Measurements from ENCODE around the gene RBM22. TPM values are rescaled to one million over a fixed set of nuclear protein-coding genes. Genes with fewer than 3 reads are reported as not detected.

Gene RBM22
- total RNA-seq, 1 experiment from 2014 or later: 34.0 TPM

DNA sequence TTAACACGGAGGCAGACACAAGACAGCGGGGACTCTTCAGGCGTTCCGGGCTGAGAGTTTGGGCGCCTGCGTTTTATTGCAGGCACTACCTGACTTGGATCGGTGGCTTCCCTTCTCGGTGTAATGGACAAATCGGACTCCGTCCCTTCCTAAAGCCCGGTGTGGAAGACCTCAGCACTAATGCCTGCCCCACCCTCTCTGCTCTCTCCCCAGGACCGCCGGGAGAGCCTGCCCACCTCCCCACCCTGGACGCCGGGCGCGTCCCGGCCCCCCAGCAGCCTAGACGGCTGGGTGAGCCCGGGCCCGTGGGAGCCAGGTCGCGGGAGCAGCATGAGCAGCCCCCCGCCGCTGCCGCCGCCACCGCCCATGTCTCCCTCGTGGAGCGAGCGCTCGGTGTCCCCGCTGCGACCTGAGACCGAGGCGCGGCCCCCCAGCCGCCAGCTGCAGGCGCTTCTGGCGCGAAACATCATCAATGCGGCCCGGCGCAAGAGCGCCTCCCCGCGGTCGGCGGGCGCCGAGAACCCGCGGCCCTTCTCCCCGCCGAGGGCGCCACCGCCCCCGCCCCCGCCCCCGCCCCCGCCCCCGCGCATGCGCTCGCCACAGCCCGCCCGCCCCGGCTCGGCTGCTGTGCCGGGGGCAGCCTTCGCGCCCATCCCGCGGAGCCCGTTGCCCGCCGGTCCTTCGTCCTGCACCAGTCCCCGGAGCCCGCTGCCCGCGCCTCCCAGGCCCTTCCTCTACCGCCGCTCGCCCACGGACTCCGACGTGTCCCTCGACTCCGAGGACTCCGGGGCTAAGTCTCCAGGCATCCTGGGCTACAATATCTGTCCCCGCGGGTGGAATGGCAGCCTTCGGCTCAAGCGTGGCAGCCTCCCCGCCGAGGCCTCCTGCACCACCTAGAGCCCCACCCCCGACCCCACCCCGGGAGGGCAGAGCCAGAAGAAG lies 44.4 kb downstream of the RBM22 start (continued):
- TF ChIP-seq ZNF425 (CRISPR knock-in tag; conservative IDR thresholded peaks at IDR 0.05) (no peak), ZSCAN18 (CRISPR knock-in tag; IDR thresholded peaks at IDR 0.05) (no peak), ZNF396 (CRISPR knock-in tag; IDR thresholded peaks at IDR 0.05; ENCODE audit: borderline replicate concordance) (no peak), IRF2 (CRISPR knock-in tag; IDR thresholded peaks at IDR 0.05; ENCODE audit: borderline replicate concordance, low read depth) (no peak), PRRX2 (CRISPR knock-in tag; IDR thresholded peaks at IDR 0.05) (no peak), FOXK1 (CRISPR knock-in tag; IDR thresholded peaks at IDR 0.05) (no peak), NFATC4 (CRISPR knock-in tag; IDR thresholded peaks at IDR 0.05) (no peak), ZNF121 (CRISPR knock-in tag; IDR thresholded peaks at IDR 0.05) (no peak), ZNF423 (CRISPR knock-in tag; IDR thresholded peaks at IDR 0.05) (no peak), NFE2L1 (CRISPR knock-in tag; IDR thresholded peaks at IDR 0.05) (no peak), SMAD3 (CRISPR knock-in tag; IDR thresholded peaks at IDR 0.05; ENCODE audit: borderline replicate concordance) (no peak), HMGA2 (CRISPR knock-in tag; IDR thresholded peaks at IDR 0.05) (no peak), USF1 (CRISPR knock-in tag; IDR thresholded peaks at IDR 0.05) (0 out of 2 replicates have a peak, but pooled peaks have one; percentile 31), TEAD1 (CRISPR knock-in tag; IDR thresholded peaks at IDR 0.05) (no peak), OVOL2 (CRISPR knock-in tag; IDR thresholded peaks at IDR 0.05; ENCODE audit: borderline replicate concordance) (no peak), FOXP1 (CRISPR knock-in tag; IDR thresholded peaks at IDR 0.05; ENCODE audit: borderline replicate concordance) (peak; percentile 67; the same call in 1 of the 2 replicates), ZNF219 (CRISPR knock-in tag; IDR thresholded peaks at IDR 0.05; ENCODE audit: borderline replicate concordance) (peak; percentile 45; the same call in 1 of the 2 replicates), TCF7 (CRISPR knock-in tag; IDR thresholded peaks at IDR 0.05; ENCODE audit: low read depth) (no peak), NR1H2 (CRISPR knock-in tag; IDR thresholded peaks at IDR 0.05) (no peak)
- TF ChIP-seq, protein P1, sequence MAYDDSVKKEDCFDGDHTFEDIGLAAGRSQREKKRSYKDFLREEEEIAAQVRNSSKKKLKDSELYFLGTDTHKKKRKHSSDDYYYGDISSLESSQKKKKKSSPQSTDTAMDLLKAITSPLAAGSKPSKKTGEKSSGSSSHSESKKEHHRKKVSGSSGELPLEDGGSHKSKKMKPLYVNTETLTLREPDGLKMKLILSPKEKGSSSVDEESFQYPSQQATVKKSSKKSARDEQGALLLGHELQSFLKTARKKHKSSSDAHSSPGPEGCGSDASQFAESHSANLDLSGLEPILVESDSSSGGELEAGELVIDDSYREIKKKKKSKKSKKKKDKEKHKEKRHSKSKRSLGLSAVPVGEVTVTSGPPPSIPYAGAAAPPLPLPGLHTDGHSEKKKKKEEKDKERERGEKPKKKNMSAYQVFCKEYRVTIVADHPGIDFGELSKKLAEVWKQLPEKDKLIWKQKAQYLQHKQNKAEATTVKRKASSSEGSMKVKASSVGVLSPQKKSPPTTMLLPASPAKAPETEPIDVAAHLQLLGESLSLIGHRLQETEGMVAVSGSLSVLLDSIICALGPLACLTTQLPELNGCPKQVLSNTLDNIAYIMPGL (CRISPR knock-in tag; IDR thresholded peaks at IDR 0.05): peak; percentile 80; the same call in 1 of the 2 replicates
- TF ChIP-seq, protein P2, sequence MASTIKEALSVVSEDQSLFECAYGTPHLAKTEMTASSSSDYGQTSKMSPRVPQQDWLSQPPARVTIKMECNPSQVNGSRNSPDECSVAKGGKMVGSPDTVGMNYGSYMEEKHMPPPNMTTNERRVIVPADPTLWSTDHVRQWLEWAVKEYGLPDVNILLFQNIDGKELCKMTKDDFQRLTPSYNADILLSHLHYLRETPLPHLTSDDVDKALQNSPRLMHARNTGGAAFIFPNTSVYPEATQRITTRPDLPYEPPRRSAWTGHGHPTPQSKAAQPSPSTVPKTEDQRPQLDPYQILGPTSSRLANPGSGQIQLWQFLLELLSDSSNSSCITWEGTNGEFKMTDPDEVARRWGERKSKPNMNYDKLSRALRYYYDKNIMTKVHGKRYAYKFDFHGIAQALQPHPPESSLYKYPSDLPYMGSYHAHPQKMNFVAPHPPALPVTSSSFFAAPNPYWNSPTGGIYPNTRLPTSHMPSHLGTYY (CRISPR knock-in tag; IDR thresholded peaks at IDR 0.05): no peak
- TF ChIP-seq, protein P3, sequence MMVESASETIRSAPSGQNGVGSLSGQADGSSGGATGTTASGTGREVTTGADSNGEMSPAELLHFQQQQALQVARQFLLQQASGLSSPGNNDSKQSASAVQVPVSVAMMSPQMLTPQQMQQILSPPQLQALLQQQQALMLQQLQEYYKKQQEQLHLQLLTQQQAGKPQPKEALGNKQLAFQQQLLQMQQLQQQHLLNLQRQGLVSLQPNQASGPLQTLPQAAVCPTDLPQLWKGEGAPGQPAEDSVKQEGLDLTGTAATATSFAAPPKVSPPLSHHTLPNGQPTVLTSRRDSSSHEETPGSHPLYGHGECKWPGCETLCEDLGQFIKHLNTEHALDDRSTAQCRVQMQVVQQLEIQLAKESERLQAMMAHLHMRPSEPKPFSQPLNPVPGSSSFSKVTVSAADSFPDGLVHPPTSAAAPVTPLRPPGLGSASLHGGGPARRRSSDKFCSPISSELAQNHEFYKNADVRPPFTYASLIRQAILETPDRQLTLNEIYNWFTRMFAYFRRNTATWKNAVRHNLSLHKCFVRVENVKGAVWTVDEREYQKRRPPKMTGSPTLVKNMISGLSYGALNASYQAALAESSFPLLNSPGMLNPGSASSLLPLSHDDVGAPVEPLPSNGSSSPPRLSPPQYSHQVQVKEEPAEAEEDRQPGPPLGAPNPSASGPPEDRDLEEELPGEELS (CRISPR knock-in tag; IDR thresholded peaks at IDR 0.05): no peak
- TF ChIP-seq, protein P4, sequence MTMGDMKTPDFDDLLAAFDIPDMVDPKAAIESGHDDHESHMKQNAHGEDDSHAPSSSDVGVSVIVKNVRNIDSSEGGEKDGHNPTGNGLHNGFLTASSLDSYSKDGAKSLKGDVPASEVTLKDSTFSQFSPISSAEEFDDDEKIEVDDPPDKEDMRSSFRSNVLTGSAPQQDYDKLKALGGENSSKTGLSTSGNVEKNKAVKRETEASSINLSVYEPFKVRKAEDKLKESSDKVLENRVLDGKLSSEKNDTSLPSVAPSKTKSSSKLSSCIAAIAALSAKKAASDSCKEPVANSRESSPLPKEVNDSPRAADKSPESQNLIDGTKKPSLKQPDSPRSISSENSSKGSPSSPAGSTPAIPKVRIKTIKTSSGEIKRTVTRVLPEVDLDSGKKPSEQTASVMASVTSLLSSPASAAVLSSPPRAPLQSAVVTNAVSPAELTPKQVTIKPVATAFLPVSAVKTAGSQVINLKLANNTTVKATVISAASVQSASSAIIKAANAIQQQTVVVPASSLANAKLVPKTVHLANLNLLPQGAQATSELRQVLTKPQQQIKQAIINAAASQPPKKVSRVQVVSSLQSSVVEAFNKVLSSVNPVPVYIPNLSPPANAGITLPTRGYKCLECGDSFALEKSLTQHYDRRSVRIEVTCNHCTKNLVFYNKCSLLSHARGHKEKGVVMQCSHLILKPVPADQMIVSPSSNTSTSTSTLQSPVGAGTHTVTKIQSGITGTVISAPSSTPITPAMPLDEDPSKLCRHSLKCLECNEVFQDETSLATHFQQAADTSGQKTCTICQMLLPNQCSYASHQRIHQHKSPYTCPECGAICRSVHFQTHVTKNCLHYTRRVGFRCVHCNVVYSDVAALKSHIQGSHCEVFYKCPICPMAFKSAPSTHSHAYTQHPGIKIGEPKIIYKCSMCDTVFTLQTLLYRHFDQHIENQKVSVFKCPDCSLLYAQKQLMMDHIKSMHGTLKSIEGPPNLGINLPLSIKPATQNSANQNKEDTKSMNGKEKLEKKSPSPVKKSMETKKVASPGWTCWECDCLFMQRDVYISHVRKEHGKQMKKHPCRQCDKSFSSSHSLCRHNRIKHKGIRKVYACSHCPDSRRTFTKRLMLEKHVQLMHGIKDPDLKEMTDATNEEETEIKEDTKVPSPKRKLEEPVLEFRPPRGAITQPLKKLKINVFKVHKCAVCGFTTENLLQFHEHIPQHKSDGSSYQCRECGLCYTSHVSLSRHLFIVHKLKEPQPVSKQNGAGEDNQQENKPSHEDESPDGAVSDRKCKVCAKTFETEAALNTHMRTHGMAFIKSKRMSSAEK (CRISPR knock-in tag; IDR thresholded peaks at IDR 0.05; ENCODE audit: borderline replicate concordance): no peak

All from WTC11 (cell line).